ENCODE results near the gene CXCR3. TPM values are rescaled to one million over a fixed set of nuclear protein-coding genes. Genes with fewer than 3 reads are reported as not detected.
A peak's percentile ranks its signal among the peaks of the same experiment; 100 is the strongest.
"Not testable (repeated sequence)": the region's sequence is repeated elsewhere in the genome, so short reads cannot be mapped to it uniquely, and the experiment has no call there.

Gene CXCR3
- total and polyA plus RNA-seq, 2 of the 13 experiments (the other 11 are each of a cell fraction or from before 2014, with no cell fraction given): 0.18 TPM; not detected in 1

DNA sequence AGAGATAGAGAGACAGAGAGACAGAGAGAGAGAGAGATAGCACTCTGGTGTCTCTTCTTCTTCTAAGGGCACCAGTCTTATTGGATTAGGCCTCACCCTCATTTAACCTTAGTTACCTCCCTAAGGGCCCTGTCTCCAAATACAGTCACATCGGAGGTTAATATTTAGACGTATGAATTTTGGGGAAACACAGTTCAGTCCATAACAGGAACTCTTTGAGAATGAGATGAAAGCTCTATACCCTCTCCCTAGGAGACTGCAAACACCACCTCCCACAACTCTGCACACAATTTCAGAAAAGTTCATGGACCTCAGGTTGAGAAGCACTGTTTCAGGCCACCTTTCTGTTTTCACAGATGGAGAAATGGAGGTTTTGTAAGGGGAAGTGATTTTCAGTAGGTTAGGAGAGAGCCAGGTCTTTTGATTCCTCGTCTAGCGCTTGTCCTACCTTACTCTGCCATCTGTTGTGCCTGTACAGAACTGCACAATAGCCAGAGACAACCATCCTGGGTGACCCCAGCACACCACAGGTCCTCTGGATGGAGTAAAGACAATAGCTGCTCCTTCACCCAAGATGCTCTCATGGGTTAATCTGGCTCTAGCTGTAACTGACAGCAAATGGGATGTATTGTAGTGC is 32.1 kb upstream of the CXCR3 start (continued):
- TF ChIP-seq LRRFIP1 (CRISPR knock-in tag; conservative IDR thresholded peaks at IDR 0.05) (no peak), ZNF616 (CRISPR knock-in tag; IDR thresholded peaks at IDR 0.05; ENCODE audit: low read depth) (no peak), STAG1 (CRISPR knock-in tag; IDR thresholded peaks at IDR 0.05) (peak; percentile 71), ZNF83 (CRISPR knock-in tag; IDR thresholded peaks at IDR 0.05; ENCODE audit: borderline replicate concordance) (no peak), CTCF (CRISPR knock-in tag; IDR thresholded peaks at IDR 0.05) (peak; percentile 73), ZNF660 (CRISPR knock-in tag; IDR thresholded peaks at IDR 0.05; ENCODE audit: borderline replicate concordance, low read depth) (no peak), NFE2L1 (CRISPR knock-in tag; IDR thresholded peaks at IDR 0.05; ENCODE audit: borderline replicate concordance) (no peak)

DNA sequence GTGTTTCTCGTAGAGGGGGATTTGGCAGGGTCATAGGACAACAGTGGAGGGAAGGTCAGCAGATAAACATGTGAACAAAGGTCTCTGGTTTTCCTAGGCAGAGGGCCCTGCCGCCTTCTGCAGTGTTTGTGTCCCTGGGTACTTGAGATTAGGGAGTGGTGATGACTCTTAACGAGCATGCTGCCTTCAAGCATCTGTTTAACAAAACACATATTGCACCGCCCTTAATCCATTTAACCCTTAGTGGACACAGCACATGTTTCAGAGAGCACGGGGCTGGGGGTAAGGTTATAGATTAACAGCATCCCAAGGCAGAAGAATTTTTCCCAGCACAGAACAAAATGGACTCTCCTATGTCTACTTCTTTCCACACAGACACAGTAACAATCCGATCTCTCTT is 26.1 kb upstream of the CXCR3 start:
- peak; percentile 86 for TF ChIP-seq ZNF652 (CRISPR knock-in tag; IDR thresholded peaks at IDR 0.05; ENCODE audit: borderline replicate concordance, low read depth)
- FAIRE-seq; ATAC-seq; H3K4me3 ChIP-seq (replicated peaks in 1 of 3; ENCODE audit: insufficient read depth in 1 of 3, low read depth in 2 of 3, low read length in 3 of 3); H3K27ac ChIP-seq (ENCODE audit: extremely low read length, insufficient read depth, low read length); H3K9ac ChIP-seq (ENCODE audit: insufficient read depth, low read depth, low read length); H2AFZ ChIP-seq (ENCODE audit: low read length); in situ Hi-C loops (cut with HindIII; ENCODE audit: extremely low pct_ligation_motif_present, low pct_unique_long_range_greater_than_20kb); H3K79me2 ChIP-seq (ENCODE audit: insufficient read depth, low read length); CTCF ChIA-PET (ENCODE audit: low intra/inter-chr PET ratio, low total read pairs); H3K9me3 ChIP-seq (ENCODE audit: low read length); H4K20me1 ChIP-seq (ENCODE audit: insufficient read depth, low read length); H3K4me2 ChIP-seq (ENCODE audit: low read depth, low read length); POLR2A ChIA-PET; H3K4me1 ChIP-seq (ENCODE audit: insufficient read depth, low read length); H3K27me3 ChIP-seq (ENCODE audit: control insufficient read depth in 1 of 2, insufficient read depth in 2 of 2, low read length in 2 of 2); H3K36me3 ChIP-seq (replicated peaks in 1 of 2; ENCODE audit: control insufficient read depth in 1 of 2, insufficient read depth in 2 of 2, low read length in 2 of 2); DNase-seq (ENCODE audit: low spot score); intact Hi-C loops (cut with micrococcal nuclease; ENCODE audit: unreplicated experiment); BruUV-seq (replicated peaks): not testable (repeated sequence)
- WGBS (ENCODE audit: low lambda C conversion rate): 0% methylated on average over 3 of the region's 6 CpGs

Measured in HepG2 (cell line).